ENCODE data around the gene C6orf58.
A peak's percentile ranks its signal among the peaks of the same experiment; 100 is the strongest.

C6orf58 gene

GRCh38 chr6:127576874-127577273, at the start of gene C6orf58:
Gene C6orf58 (plus strand): TSS chr6:127577174. CDS start chr6:127577186, 12 bp downstream.
- no peak for FAIRE-seq

GRCh38 chr6:127533011-127533410, 44.0 kb upstream of the C6orf58 start:
- no peak for DNase-seq (ENCODE audit: extremely low spot score, insufficient read length, low read depth)
- no peak for FAIRE-seq

More at GRCh38 chr6:127576874-127577273, at the start of gene C6orf58:
- DNase-seq (ENCODE audit: extremely low spot score, insufficient read length, low read depth) = no peak

- no peak for FAIRE-seq
- DNase-seq (ENCODE audit: extremely low spot score, insufficient read length, low read depth) = no peak
Observed at GRCh38 chr6:127533736-127534135, 43.2 kb upstream of the C6orf58 start.

- FAIRE-seq (no peak), DNase-seq (ENCODE audit: extremely low spot score, insufficient read length, low read depth) (no peak)
Observed at GRCh38 chr6:127538750-127539264, 38.2 kb upstream of the C6orf58 start.

DNA sequence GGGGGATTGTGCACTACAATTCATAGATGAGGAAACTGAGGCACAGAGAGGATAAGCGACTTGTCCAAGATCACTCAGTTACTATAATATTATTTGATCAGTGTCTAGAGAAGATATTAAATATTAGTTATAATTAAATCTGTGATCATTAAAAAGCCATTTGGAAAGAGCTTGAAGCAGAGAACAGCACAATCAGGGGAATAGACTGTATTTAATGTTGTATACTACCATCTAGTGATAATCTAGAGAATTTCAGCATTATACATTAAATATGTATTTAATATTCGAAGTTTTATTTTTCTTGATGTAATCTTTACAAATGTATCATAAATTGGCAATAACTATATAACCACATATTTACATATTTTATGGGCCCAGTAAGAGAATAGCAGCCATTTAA, 37.7 kb upstream of the C6orf58 start:
- FAIRE-seq = no peak
- DNase-seq (ENCODE audit: extremely low spot score, insufficient read length, low read depth) = no peak

DNA sequence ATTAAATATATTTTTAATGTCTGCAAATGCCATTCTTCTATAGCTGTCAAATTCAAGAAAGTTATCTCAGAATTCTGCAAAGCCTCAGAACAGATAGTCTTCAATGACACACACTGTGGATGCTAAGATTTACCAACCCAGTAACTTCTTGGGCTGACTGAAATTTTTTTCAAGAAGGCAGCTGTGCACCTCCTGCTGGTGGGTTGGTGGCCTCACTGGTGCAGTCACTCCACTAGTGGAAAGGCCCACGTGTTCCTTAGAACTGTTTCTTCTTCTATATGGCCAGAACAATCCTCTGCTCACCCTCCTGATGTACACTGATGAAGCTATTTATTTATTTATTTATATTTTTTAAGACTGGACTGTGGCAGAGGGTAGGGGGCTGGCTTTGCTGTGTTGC, 29.8 kb upstream of the C6orf58 start:
- FAIRE-seq (no peak), DNase-seq (ENCODE audit: extremely low spot score, insufficient read length, low read depth) (no peak)

- DNase-seq (ENCODE audit: extremely low spot score, insufficient read length, low read depth) (no peak), FAIRE-seq (no peak)
Observed at GRCh38 chr6:127547904-127548649, 28.9 kb upstream of the C6orf58 start.

- DNase-seq (ENCODE audit: extremely low spot score, insufficient read length, low read depth) (no peak), FAIRE-seq (no peak)
Observed at GRCh38 chr6:127550403-127550802, 26.6 kb upstream of the C6orf58 start.

DNA sequence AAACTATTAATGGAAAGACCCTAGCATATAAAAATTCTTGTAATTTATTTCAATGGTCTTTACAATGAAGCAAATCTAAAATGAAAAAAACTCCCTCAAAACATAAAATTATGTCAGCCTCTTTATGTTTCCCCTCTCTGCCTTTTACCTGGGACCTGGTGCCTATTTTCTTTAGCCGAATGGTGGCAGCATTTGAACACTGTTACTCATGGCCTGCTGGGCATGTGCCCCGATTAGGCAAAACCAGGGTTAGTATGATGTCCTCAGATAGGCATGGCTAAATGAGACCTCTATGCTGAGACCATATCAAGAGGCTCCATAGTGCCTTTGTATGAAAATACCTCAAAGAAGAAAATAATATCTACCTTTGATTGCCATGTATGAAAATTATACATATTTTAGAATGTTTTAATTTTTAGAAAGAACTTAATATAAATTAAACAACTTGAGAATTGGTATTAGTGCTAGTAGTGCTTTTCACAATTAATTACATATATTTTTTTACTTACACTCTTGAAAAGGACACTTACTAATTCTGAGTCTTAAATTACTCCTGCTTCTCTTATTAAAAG, 22.5 kb upstream of the C6orf58 start:
- DNase-seq (ENCODE audit: extremely low spot score, insufficient read length, low read depth) (no peak), FAIRE-seq (peak; percentile 46)

DNA sequence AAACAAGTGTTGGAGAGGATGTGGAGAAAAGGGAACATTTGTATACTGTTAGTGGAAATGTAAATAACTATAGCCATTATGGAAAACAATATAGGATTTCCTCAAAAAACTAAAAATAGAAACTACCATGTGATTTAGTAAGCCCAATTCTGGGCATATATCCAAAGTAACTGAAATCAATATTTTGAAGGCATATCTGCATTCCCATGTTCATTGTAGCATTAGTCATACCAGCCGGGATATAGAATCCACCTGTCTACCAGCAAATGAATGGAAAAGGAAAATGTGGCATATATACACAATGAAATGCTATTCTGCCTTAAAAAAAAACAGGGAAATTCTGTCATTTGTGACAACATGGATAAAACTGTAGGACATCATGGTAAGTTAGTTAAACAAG, 15.3 kb upstream of the C6orf58 start:
- FAIRE-seq = no peak
- DNase-seq (ENCODE audit: extremely low spot score, insufficient read length, low read depth) = no peak

DNA sequence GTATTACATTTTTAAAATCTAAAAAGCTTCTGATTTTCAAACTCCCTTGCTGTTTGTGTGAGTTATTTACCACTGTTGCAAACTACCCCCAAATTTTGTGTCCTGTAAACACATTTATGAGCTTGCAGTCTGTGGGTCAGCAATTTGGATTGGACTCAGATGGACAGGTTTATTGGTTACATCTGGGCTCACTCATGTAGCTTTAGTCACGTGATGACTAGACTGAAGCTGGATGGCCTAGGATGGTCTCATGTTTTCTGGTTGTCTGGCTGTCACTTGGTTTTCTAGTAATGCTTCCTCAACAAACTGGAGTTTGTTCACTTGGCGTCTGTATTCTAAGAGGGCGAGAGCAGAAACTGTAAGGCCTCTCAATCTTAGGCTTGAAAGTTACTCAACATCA, 12.2 kb upstream of the C6orf58 start:
- DNase-seq (ENCODE audit: extremely low spot score, insufficient read length, low read depth) = no peak
- FAIRE-seq = no peak

DNA sequence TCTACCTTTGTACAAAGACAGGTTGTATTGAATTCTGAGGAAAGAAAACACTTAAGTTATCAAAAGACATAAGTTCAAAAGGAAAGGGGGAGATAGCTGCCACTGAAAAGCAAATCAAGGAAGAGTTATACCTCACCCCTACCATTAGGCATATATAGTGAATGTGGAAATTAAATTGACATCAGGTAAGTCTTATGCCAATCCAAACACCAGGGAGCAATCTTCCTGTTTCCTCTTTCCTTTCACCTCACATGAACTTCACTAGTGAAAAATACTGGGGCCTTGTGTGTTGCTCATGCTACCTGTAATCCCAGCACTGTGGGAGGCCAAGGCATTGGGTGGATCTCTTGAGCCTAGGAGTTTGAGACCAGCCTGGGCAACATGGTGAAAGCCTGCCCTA, 10.9 kb upstream of the C6orf58 start:
- DNase-seq (ENCODE audit: extremely low spot score, insufficient read length, low read depth) = no peak
- FAIRE-seq = no peak

- no peak for DNase-seq (ENCODE audit: extremely low spot score, insufficient read length, low read depth)
- no peak for FAIRE-seq
Observed at GRCh38 chr6:127566651-127567050, 10.3 kb upstream of the C6orf58 start.

DNA sequence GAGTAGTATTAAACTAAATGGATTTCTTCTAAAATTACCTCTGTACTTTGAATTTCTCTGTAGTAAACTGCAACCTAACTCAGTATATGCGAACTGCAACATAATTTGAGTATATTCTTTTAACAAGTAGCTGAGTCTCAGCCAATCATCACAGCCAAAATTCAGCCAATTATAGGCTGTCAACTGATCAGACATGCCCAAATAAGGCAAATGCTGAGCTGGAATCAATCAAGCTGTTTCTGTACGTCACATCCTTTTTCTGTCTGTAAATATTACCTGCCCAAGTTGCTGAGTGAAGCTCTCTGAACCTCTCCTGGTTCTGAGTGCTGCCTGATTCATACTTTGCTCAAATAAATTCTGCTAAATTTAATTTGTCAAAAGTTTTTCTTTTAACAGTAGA, 9.5 kb upstream of the C6orf58 start:
- FAIRE-seq (no peak), DNase-seq (ENCODE audit: extremely low spot score, insufficient read length, low read depth) (no peak)

GRCh38 chr6:127570739-127571389, 6.1 kb upstream of the C6orf58 start:
- DNase-seq (ENCODE audit: extremely low spot score, insufficient read length, low read depth) (no peak), FAIRE-seq (peak; percentile 51)

- DNase-seq (ENCODE audit: extremely low spot score, insufficient read length, low read depth) (no peak), FAIRE-seq (no peak)
Observed at GRCh38 chr6:127578900-127579299, 1.9 kb downstream of the C6orf58 start.

DNA sequence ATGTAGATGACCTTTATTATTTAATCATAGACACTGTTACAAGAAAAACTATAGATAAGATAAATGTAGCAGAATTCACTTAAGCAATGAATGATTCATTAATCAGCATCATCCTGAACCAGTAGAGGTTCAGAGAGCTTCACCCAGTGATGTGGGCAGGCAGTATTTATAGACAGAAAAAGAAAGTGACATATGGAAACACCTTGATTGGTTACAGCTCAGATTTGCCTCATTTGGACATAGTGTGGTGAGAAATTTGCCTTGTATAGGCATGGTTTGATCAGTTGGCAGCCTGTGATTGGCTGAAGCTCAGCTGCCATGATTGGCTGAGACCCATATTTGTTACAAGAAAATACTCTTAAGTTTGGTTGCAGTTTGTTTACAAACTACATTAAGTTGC, 4.6 kb downstream of the C6orf58 start:
- FAIRE-seq = no peak
- no peak for DNase-seq (ENCODE audit: extremely low spot score, insufficient read length, low read depth)

- DNase-seq (ENCODE audit: extremely low spot score, insufficient read length, low read depth) = no peak
- no peak for FAIRE-seq
Observed at GRCh38 chr6:127582777-127583462, 5.9 kb downstream of the C6orf58 start.

DNA sequence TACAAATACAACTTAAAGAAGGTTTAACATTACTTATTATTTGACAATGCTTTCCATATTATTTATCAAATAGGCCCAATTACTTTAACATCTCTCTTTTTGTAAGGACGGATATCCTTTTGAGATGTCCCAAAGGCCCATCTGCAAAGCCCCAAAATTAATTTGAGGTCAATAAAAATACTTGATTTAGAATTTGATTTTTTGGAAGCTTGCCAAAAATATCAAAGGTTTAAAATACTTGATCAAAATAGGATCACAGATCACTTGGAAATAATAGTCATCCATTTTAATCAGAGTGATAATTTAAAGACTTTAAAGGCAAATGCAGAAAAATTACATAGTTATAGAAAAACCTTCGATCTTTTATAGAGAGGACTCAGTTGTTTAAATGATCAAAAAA, 8.1 kb downstream of the C6orf58 start:
- FAIRE-seq (no peak), DNase-seq (ENCODE audit: extremely low spot score, insufficient read length, low read depth) (no peak)

GRCh38 chr6:127586372-127586771, 9.4 kb downstream of the C6orf58 start:
- FAIRE-seq (no peak), DNase-seq (ENCODE audit: extremely low spot score, insufficient read length, low read depth) (no peak)

DNA sequence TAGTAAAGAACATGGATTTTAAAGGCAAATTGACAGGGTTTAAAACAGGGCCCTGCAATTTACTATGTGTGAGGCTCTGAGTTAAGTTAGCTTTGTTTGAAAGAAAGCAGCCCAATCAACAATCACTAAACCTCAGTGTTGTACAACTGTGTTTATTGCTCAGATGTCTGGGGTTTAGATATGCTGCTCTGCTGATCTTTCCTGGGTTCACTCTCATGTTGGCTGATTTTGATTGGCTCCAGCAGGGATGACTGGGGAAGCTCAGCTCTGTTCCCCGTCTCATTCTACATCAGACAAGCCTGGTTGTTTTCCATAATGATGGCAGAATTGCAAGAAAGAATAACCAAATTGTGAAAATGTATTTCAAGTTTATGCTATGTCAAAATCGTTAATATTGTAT, 10.9 kb downstream of the C6orf58 start:
- FAIRE-seq (no peak), DNase-seq (ENCODE audit: extremely low spot score, insufficient read length, low read depth) (no peak)
